GM23338 (cell line): ENCODE results near the gene NDRG2. TPM values are rescaled to one million over a fixed set of nuclear protein-coding genes. Genes with fewer than 3 reads are reported as not detected.

Experiments used
- ATAC-seq: fragments of 200-7000 bp; cut with Tn5 transposase; 3 replicates; pipeline ENCODE4 v1.9.1; 2020
- DNase-seq: peaks from one replicate; pipeline ENCODE4 v3.0.0-alpha.2; 2015; ENCODE audit warnings: low spot score
- H2AFZ ChIP-seq: fragments of 200-600 bp; sonication (generic); 2 replicates; pipeline ENCODE4 v1.8.0; 2016; ENCODE audit warnings: antibody characterized with exemption, mild to moderate bottlenecking, moderate library complexity
- H3F3A ChIP-seq: fragments of 200-600 bp; sonication (generic); replicated peaks from 2 replicates; pipeline ENCODE4 v1.8.0; 2017; ENCODE audit warnings: antibody characterized with exemption, mixed run types, low read depth
- H3K27ac ChIP-seq: fragments of 200-600 bp; sonication (generic); 2 replicates; pipeline ENCODE4 v1.6.1; 2016; ENCODE audit warnings: low read depth
- H3K27me3 ChIP-seq: fragments of 200-600 bp; sonication (generic); 2 replicates; pipeline ENCODE4 v1.8.0; 2016; ENCODE audit warnings: mild to moderate bottlenecking, mixed run types, moderate library complexity; ENCODE audit not compliant: insufficient read depth
- H3K36me3 ChIP-seq: fragments of 200-600 bp; sonication (generic); 2 replicates; pipeline ENCODE4 v1.8.0; 2016; ENCODE audit warnings: mild to moderate bottlenecking; ENCODE audit not compliant: insufficient read depth
- H3K4me1 ChIP-seq: fragments of 200-600 bp; sonication (generic); 2 replicates; pipeline ENCODE4 v1.8.0; 2016; ENCODE audit warnings: mild to moderate bottlenecking, moderate library complexity; ENCODE audit not compliant: insufficient read depth
- H3K4me2 ChIP-seq: fragments of 200-600 bp; sonication (generic); 2 replicates; pipeline ENCODE4 v1.7.1; 2017; ENCODE audit warnings: mixed run types
- H3K4me3 ChIP-seq: fragments of 200-600 bp; sonication (generic); 2 replicates; pipeline ENCODE4 v1.6.1; 2016; ENCODE audit warnings: mixed run types
- H3K79me2 ChIP-seq: fragments of 200-600 bp; sonication (generic); replicated peaks from 2 replicates; pipeline ENCODE4 v1.8.0; 2017; ENCODE audit warnings: mild to moderate bottlenecking; ENCODE audit not compliant: insufficient read depth
- H3K9me2 ChIP-seq: fragments of 200-600 bp; sonication (generic); 2 replicates; pipeline ENCODE4 v1.8.0; 2017; ENCODE audit not compliant: insufficient read depth
- H4K20me1 ChIP-seq: fragments of 200-600 bp; sonication (generic); replicated peaks from 2 replicates; pipeline ENCODE4 v1.8.0; 2017; ENCODE audit warnings: mild to moderate bottlenecking; ENCODE audit not compliant: insufficient read depth
- H3K27ac Mint-ChIP-seq: 2 replicates; pipeline ENCODE4 v1.8.0; 2020; ENCODE audit warnings: inconsistent platforms, mild to moderate bottlenecking, moderate library complexity, mixed read lengths
- H3K27me3 Mint-ChIP-seq: 3 replicates; pipeline ENCODE4 v1.8.0; 2022; ENCODE audit warnings: low read depth, mild to moderate bottlenecking, moderate library complexity, mixed read lengths, inconsistent platforms; ENCODE audit not compliant: insufficient read depth, poor library complexity
- H3K36me3 Mint-ChIP-seq: 3 replicates; pipeline ENCODE4 v1.8.0; 2021; ENCODE audit warnings: low read depth, mild to moderate bottlenecking, inconsistent platforms, moderate library complexity, mixed read lengths
- H3K4me1 Mint-ChIP-seq: 3 replicates; pipeline ENCODE4 v1.8.0; 2020; ENCODE audit warnings: mild to moderate bottlenecking, inconsistent platforms, mixed read lengths
- H3K4me3 Mint-ChIP-seq: 3 replicates; pipeline ENCODE4 v1.8.0; 2021; ENCODE audit warnings: moderate library complexity, mild to moderate bottlenecking, inconsistent platforms, mixed read lengths
- H3K9me3 Mint-ChIP-seq: 3 replicates; pipeline ENCODE4 v1.8.0; 2020; ENCODE audit warnings: moderate library complexity, mild to moderate bottlenecking, inconsistent platforms, mixed read lengths
- EZH2 ChIP-seq: fragments of 200-600 bp; sonication (generic); IDR thresholded peaks from one replicate; pipeline ENCODE4 v1.8.0; 2017; ENCODE audit warnings: antibody characterized with exemption, mild to moderate bottlenecking, low read depth; ENCODE audit not compliant: unreplicated experiment
- EZH2phosphoT487 ChIP-seq: fragments of 200-600 bp; sonication (generic); IDR thresholded peaks from one replicate; pipeline ENCODE4 v1.8.1; 2018; ENCODE audit warnings: antibody characterized with exemption; ENCODE audit not compliant: unreplicated experiment
- NANOG ChIP-seq: IDR thresholded peaks from 2 replicates; pipeline ENCODE4 v1.6.1; 2016; ENCODE audit warnings: antibody characterized with exemption, borderline replicate concordance
- POLR2AphosphoS5 ChIP-seq: IDR thresholded peaks from 2 replicates; pipeline ENCODE4 v1.6.1; 2016; ENCODE audit warnings: antibody characterized with exemption, low read depth
- ZNF114 ChIP-seq: fragments of 250-450 bp; sonication (Bioruptor Pico); IDR thresholded peaks from 2 replicates; pipeline ENCODE4 v1.5.0; 2020; ENCODE audit warnings: mild to moderate bottlenecking, moderate library complexity
- polyA plus RNA-seq: library from polyadenylated mRNA; unstranded; fragments of >200 nt; fragmentation: Nextera tagmentation; extraction: Ambion mirVana; gene quantifications from 2 replicates; pipeline ENCODE4 v1.2.1, GENCODE V29; 2016
- total RNA-seq: library from RNA; depleted of rRNA; stranded (reverse); fragments of >200 nt; shearing (Covaris generic); gene quantifications from 2 replicates; pipeline ENCODE4 v1.2.3, GENCODE V29; 2014
- TF ChIP-seq, protein P1 (sequence below), 2 experiments: fragments of 200-600 bp in 1 of 2; sonication (generic) in 1 of 2; conservative IDR thresholded peaks; 2 replicates each; pipeline versions ENCODE4 v1.5.1 to v1.6.1; 2016 to 2017; ENCODE audit warnings: antibody characterized with exemption in 2 of 2, low read depth in 2 of 2, mild to moderate bottlenecking in 2 of 2, moderate library complexity in 1 of 2
- TF ChIP-seq, protein P2 (sequence below): IDR thresholded peaks from one replicate; pipeline ENCODE4 v1.6.1; 2018; ENCODE audit warnings: antibody characterized with exemption; ENCODE audit not compliant: unreplicated experiment
- TF ChIP-seq, protein P3 (sequence below): IDR thresholded peaks from 2 replicates; pipeline ENCODE4 v1.6.1; 2016; ENCODE audit warnings: antibody characterized with exemption

NDRG2 gene
- total and polyA plus RNA-seq, 2 experiments from 2014 or later: 8.8 to 20.6 TPM

DNA sequence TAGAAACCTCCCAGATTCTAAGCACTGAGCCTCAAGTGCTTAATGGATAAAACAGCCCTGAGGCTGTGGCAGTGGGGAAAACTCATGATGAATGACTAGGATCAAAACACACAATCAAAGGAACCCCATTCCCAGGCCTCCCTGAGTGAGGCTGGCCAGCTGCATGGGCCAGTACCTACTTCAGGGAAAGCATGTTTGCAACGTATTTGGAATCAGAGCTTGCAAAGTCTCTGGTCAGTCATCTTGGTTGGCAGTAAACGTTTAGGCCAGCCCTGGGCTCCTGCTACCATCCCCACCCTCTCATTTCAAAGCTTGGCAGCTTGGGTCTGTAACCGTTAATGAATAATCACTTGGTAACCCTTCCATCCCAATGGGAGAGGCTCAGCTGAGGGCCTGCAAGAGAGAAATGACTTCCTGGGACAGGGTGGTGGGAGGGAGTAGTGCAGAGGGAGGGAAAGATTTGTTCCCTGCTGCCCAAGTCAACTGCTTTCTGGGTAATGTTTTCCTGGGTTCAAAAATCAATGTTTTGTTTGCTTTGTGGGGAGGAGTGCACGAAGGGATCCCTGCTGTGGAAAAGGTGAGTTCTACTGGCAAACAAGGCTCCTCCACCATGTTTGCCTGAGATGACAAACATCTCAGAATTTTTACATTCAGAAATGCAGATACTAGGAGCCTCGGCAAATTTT lies 30.7 kb upstream of the NDRG2 start (continued):
- TF ChIP-seq, protein P1, sequence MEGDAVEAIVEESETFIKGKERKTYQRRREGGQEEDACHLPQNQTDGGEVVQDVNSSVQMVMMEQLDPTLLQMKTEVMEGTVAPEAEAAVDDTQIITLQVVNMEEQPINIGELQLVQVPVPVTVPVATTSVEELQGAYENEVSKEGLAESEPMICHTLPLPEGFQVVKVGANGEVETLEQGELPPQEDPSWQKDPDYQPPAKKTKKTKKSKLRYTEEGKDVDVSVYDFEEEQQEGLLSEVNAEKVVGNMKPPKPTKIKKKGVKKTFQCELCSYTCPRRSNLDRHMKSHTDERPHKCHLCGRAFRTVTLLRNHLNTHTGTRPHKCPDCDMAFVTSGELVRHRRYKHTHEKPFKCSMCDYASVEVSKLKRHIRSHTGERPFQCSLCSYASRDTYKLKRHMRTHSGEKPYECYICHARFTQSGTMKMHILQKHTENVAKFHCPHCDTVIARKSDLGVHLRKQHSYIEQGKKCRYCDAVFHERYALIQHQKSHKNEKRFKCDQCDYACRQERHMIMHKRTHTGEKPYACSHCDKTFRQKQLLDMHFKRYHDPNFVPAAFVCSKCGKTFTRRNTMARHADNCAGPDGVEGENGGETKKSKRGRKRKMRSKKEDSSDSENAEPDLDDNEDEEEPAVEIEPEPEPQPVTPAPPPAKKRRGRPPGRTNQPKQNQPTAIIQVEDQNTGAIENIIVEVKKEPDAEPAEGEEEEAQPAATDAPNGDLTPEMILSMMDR (conservative IDR thresholded peaks at IDR 0.05; ENCODE audit: low read depth in 2 of 2): no peak
- TF ChIP-seq NANOG (no peak), POLR2AphosphoS5 (no peak), EZH2phosphoT487 (no peak)
- TF ChIP-seq, protein P2, sequence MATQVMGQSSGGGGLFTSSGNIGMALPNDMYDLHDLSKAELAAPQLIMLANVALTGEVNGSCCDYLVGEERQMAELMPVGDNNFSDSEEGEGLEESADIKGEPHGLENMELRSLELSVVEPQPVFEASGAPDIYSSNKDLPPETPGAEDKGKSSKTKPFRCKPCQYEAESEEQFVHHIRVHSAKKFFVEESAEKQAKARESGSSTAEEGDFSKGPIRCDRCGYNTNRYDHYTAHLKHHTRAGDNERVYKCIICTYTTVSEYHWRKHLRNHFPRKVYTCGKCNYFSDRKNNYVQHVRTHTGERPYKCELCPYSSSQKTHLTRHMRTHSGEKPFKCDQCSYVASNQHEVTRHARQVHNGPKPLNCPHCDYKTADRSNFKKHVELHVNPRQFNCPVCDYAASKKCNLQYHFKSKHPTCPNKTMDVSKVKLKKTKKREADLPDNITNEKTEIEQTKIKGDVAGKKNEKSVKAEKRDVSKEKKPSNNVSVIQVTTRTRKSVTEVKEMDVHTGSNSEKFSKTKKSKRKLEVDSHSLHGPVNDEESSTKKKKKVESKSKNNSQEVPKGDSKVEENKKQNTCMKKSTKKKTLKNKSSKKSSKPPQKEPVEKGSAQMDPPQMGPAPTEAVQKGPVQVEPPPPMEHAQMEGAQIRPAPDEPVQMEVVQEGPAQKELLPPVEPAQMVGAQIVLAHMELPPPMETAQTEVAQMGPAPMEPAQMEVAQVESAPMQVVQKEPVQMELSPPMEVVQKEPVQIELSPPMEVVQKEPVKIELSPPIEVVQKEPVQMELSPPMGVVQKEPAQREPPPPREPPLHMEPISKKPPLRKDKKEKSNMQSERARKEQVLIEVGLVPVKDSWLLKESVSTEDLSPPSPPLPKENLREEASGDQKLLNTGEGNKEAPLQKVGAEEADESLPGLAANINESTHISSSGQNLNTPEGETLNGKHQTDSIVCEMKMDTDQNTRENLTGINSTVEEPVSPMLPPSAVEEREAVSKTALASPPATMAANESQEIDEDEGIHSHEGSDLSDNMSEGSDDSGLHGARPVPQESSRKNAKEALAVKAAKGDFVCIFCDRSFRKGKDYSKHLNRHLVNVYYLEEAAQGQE: no peak
- TF ChIP-seq, protein P3, sequence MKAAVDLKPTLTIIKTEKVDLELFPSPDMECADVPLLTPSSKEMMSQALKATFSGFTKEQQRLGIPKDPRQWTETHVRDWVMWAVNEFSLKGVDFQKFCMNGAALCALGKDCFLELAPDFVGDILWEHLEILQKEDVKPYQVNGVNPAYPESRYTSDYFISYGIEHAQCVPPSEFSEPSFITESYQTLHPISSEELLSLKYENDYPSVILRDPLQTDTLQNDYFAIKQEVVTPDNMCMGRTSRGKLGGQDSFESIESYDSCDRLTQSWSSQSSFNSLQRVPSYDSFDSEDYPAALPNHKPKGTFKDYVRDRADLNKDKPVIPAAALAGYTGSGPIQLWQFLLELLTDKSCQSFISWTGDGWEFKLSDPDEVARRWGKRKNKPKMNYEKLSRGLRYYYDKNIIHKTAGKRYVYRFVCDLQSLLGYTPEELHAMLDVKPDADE: no peak

DNA sequence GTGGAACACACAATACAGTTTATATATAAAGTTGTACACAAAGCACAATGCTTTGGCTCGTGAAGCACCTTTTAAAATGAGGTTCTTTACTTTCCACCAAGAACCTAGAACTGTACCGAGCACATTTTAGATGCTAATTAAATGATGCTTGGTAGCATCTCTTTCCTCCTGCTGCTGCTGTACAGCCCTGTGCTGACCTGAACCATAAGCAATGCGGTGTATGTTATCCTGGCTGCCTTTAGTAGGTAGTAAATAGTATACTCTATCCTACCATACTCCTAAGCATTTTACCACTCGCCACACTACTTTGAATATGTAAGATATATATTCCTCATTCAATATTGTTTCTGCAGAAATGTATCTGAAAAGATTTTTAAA lies 29.9 kb upstream of the NDRG2 start:
- H3K4me3 Mint-ChIP-seq: no peak overlapping the region
- H4K20me1 ChIP-seq: no peaks in the 10 kb centered on the region
- H3K9me2 ChIP-seq: no peaks in the 10 kb centered on the region
- TF ChIP-seq EZH2phosphoT487: no peak
- TF ChIP-seq, protein P3: no peak
- TF ChIP-seq EZH2: no peak
- TF ChIP-seq, protein P1 (conservative IDR thresholded peaks at IDR 0.05; ENCODE audit: low read depth in 2 of 2): no peak
- no peak for TF ChIP-seq ZNF114 (CRISPR knock-in tag)
- H3K79me2 ChIP-seq: no peaks in the 10 kb centered on the region
- peaks cover 5% of the 10 kb centered on the region for H3K27me3 Mint-ChIP-seq
- no peak overlapping the region for H3K27ac Mint-ChIP-seq
- no peaks in the 10 kb centered on the region for H3K27me3 ChIP-seq
- ATAC-seq (no peak), DNase-seq (no peak)
- peaks cover 6% of the 10 kb centered on the region; the same call in 1 of the 2 replicates for H3K4me1 ChIP-seq
- H3K36me3 Mint-ChIP-seq: no peaks in the 10 kb centered on the region
- H2AFZ ChIP-seq: no peak overlapping the region
- peaks cover 10% of the 10 kb centered on the region; the same call in 2 of the 3 replicates for H3K4me1 Mint-ChIP-seq
- no peak overlapping the region for H3K27ac ChIP-seq
- no peaks in the 10 kb centered on the region for H3F3A ChIP-seq
- H3K36me3 ChIP-seq: no peaks in the 10 kb centered on the region
- H3K4me3 ChIP-seq: no peak overlapping the region
- H3K9me3 Mint-ChIP-seq: no peaks in the 10 kb centered on the region
- H3K4me2 ChIP-seq: no peak overlapping the region
